ENCODE results near the gene SLC17A9.

The SLC17A9 gene

GRCh38 chr20:62977613-62978560 is 25.4 kb downstream of the SLC17A9 start:
- DNase-seq (ENCODE audit: low read depth): peak; percentile 60
- no peak overlapping the region for H3K4me3 ChIP-seq (ENCODE audit: low read depth, low read length)
- TF ChIP-seq MAX (IDR thresholded peaks at IDR 0.05; ENCODE audit: low read depth, low read length) (no peak), MYC (IDR thresholded peaks at IDR 0.05; ENCODE audit: low read depth, low read length) (no peak), POLR2A (IDR thresholded peaks at IDR 0.05; ENCODE audit: extremely low read depth, insufficient read length) (no peak), CTCF (IDR thresholded peaks at IDR 0.05; ENCODE audit: low read depth, low read length) (no peak)

GRCh38 chr20:62978561-62978943 is 26.0 kb downstream of the SLC17A9 start:
- no peak for TF ChIP-seq POLR2A (IDR thresholded peaks at IDR 0.05; ENCODE audit: extremely low read depth, insufficient read length)
- no peak for TF ChIP-seq MYC (IDR thresholded peaks at IDR 0.05; ENCODE audit: low read depth, low read length)
- no peak for TF ChIP-seq MAX (IDR thresholded peaks at IDR 0.05; ENCODE audit: low read depth, low read length)
- no peak for TF ChIP-seq CTCF (IDR thresholded peaks at IDR 0.05; ENCODE audit: low read depth, low read length)
- no peak overlapping the region for H3K4me3 ChIP-seq (ENCODE audit: low read depth, low read length)
- peak; percentile 82 for DNase-seq (ENCODE audit: low read depth)

GRCh38 chr20:62979310-62979709 is 26.8 kb downstream of the SLC17A9 start:
- no peak overlapping the region for H3K4me3 ChIP-seq (ENCODE audit: low read depth, low read length)
- TF ChIP-seq MAX (IDR thresholded peaks at IDR 0.05; ENCODE audit: low read depth, low read length) (no peak), CTCF (IDR thresholded peaks at IDR 0.05; ENCODE audit: low read depth, low read length) (no peak), MYC (IDR thresholded peaks at IDR 0.05; ENCODE audit: low read depth, low read length) (no peak), POLR2A (IDR thresholded peaks at IDR 0.05; ENCODE audit: extremely low read depth, insufficient read length) (no peak)
- no peak for DNase-seq (ENCODE audit: low read depth)

GRCh38 chr20:62979876-62980373 is 27.4 kb downstream of the SLC17A9 start:
- no peak for DNase-seq (ENCODE audit: low read depth)
- TF ChIP-seq POLR2A (IDR thresholded peaks at IDR 0.05; ENCODE audit: extremely low read depth, insufficient read length) (no peak), CTCF (IDR thresholded peaks at IDR 0.05; ENCODE audit: low read depth, low read length) (no peak), MAX (IDR thresholded peaks at IDR 0.05; ENCODE audit: low read depth, low read length) (no peak), MYC (IDR thresholded peaks at IDR 0.05; ENCODE audit: low read depth, low read length) (no peak)
- H3K4me3 ChIP-seq (ENCODE audit: low read depth, low read length): no peak overlapping the region

GRCh38 chr20:62980380-62980960 is 28.0 kb downstream of the SLC17A9 start:
- no peak for DNase-seq (ENCODE audit: low read depth)
- TF ChIP-seq POLR2A (IDR thresholded peaks at IDR 0.05; ENCODE audit: extremely low read depth, insufficient read length) (no peak), MAX (IDR thresholded peaks at IDR 0.05; ENCODE audit: low read depth, low read length) (0 out of 2 replicates have a peak, but pooled peaks have one; percentile 6)
- no peak overlapping the region for H3K4me3 ChIP-seq (ENCODE audit: low read depth, low read length)

- TF ChIP-seq MYC (IDR thresholded peaks at IDR 0.05; ENCODE audit: low read depth, low read length) (0 out of 2 replicates have a peak, but pooled peaks have one; percentile 29), CTCF (IDR thresholded peaks at IDR 0.05; ENCODE audit: low read depth, low read length) (no peak), POLR2A (IDR thresholded peaks at IDR 0.05; ENCODE audit: extremely low read depth, insufficient read length) (no peak), MAX (IDR thresholded peaks at IDR 0.05; ENCODE audit: low read depth, low read length) (peak; percentile 53)
- H3K4me3 ChIP-seq (ENCODE audit: low read depth, low read length): no peak overlapping the region
- DNase-seq (ENCODE audit: low read depth): peak; percentile 94
Observed at GRCh38 chr20:62980970-62981369, 28.5 kb downstream of the SLC17A9 start.

All from NB4 (cell line).